GM12891 (cell line): ENCODE data around the gene FMN1.

Experiments
- POLR2A ChIP-seq: IDR thresholded peaks from 2 replicates; pipeline ENCODE4 v1.6.1; 2011; ENCODE audit warnings: low read depth, low read length, control low read depth
- POLR2AphosphoS5 ChIP-seq: IDR thresholded peaks from 2 replicates; pipeline ENCODE4 v1.6.1; 2011; ENCODE audit warnings: low read depth, low read length, control low read depth
- POU2F2 ChIP-seq: IDR thresholded peaks from 2 replicates; pipeline ENCODE4 v1.6.1; 2011; ENCODE audit warnings: low read depth, mild to moderate bottlenecking, control low read depth, low read length, moderate library complexity
- SPI1 ChIP-seq: IDR thresholded peaks from 2 replicates; pipeline ENCODE4 v1.6.1; 2011; ENCODE audit warnings: low read depth, low read length, control low read depth
- TAF1 ChIP-seq: IDR thresholded peaks from 2 replicates; pipeline ENCODE4 v1.6.1; 2011; ENCODE audit warnings: low read depth, low read length, control low read depth

GRCh38 chr15:32830241-32830640, 364.3 kb downstream of the FMN1 start:
- TF ChIP-seq POLR2A (no peak), POLR2AphosphoS5 (no peak), POU2F2 (no peak), TAF1 (no peak), SPI1 (no peak)
